ENCODE results near the gene SLCO6A1.

The SLCO6A1 gene

GRCh38 chr5:102483736-102484135 lies 15.1 kb downstream of the SLCO6A1 start:
- DNase-seq (ENCODE audit: extremely low spot score): no peak
- TF ChIP-seq CTBP1 (IDR thresholded peaks at IDR 0.05; ENCODE audit: borderline replicate concordance) (no peak), L3MBTL2 (conservative IDR thresholded peaks at IDR 0.05) (no peak), SP1 (IDR thresholded peaks at IDR 0.05) (no peak), LEF1 (IDR thresholded peaks at IDR 0.05; ENCODE audit: borderline replicate concordance) (no peak), HDGF (IDR thresholded peaks at IDR 0.05; ENCODE audit: borderline replicate concordance) (no peak), SUZ12 (IDR thresholded peaks at IDR 0.05) (no peak), PKNOX1 (IDR thresholded peaks at IDR 0.05) (no peak), FOXA1 (IDR thresholded peaks at IDR 0.05) (no peak), ZNF384 (IDR thresholded peaks at IDR 0.05) (no peak), TARDBP (IDR thresholded peaks at IDR 0.05) (no peak), NFRKB (IDR thresholded peaks at IDR 0.05) (no peak)
- ChIA-PET CTCF (no interaction called here), POLR2A (no interaction called here)

GRCh38 chr5:102481054-102481715 lies 17.6 kb downstream of the SLCO6A1 start:
- no peak for DNase-seq (ENCODE audit: extremely low spot score)
- POLR2A ChIA-PET: no interaction called here
- CTCF ChIA-PET: interaction anchor here (0.6 kb wide), 1 partner anchor 179 kb away, joined by 3 read pairs; no protein-coding TSS in a partner anchor
- TF ChIP-seq SP1 (IDR thresholded peaks at IDR 0.05) (no peak), BHLHE40 (IDR thresholded peaks at IDR 0.05; ENCODE audit: borderline replicate concordance) (no peak), FOXK2 (IDR thresholded peaks at IDR 0.05) (no peak), SUZ12 (IDR thresholded peaks at IDR 0.05) (no peak), PKNOX1 (IDR thresholded peaks at IDR 0.05) (no peak), L3MBTL2 (conservative IDR thresholded peaks at IDR 0.05) (no peak), HDGF (IDR thresholded peaks at IDR 0.05; ENCODE audit: borderline replicate concordance) (no peak), ELF4 (IDR thresholded peaks at IDR 0.05) (no peak), CTBP1 (IDR thresholded peaks at IDR 0.05; ENCODE audit: borderline replicate concordance) (no peak), TARDBP (IDR thresholded peaks at IDR 0.05) (no peak), FOXM1 (IDR thresholded peaks at IDR 0.05; ENCODE audit: borderline replicate concordance) (no peak), ARNT (IDR thresholded peaks at IDR 0.05) (no peak), NFRKB (IDR thresholded peaks at IDR 0.05) (no peak), FOXA1 (IDR thresholded peaks at IDR 0.05) (no peak), LEF1 (IDR thresholded peaks at IDR 0.05; ENCODE audit: borderline replicate concordance) (no peak), ZNF384 (IDR thresholded peaks at IDR 0.05) (no peak)

- DNase-seq (ENCODE audit: extremely low spot score): no peak
- CTCF ChIA-PET: no interaction called here
- POLR2A ChIA-PET: no interaction called here
- TF ChIP-seq SUZ12 (IDR thresholded peaks at IDR 0.05) (no peak), ELF4 (IDR thresholded peaks at IDR 0.05) (no peak), SP1 (IDR thresholded peaks at IDR 0.05) (no peak), PKNOX1 (IDR thresholded peaks at IDR 0.05) (no peak), CTBP1 (IDR thresholded peaks at IDR 0.05; ENCODE audit: borderline replicate concordance) (no peak), HDGF (IDR thresholded peaks at IDR 0.05; ENCODE audit: borderline replicate concordance) (no peak), BHLHE40 (IDR thresholded peaks at IDR 0.05; ENCODE audit: borderline replicate concordance) (no peak)
These were observed 45.1 kb downstream of the SLCO6A1 start for GRCh38 chr5:102453716-102454115.

- no peak for DNase-seq (ENCODE audit: extremely low spot score)
- CTCF ChIA-PET: no interaction called here
- TF ChIP-seq L3MBTL2 (conservative IDR thresholded peaks at IDR 0.05): no peak
- no peak for TF ChIP-seq FOXM1 (IDR thresholded peaks at IDR 0.05; ENCODE audit: borderline replicate concordance)
- no peak for TF ChIP-seq HDGF (IDR thresholded peaks at IDR 0.05; ENCODE audit: borderline replicate concordance)
- TF ChIP-seq BHLHE40 (IDR thresholded peaks at IDR 0.05; ENCODE audit: borderline replicate concordance): no peak
- no peak for TF ChIP-seq CTBP1 (IDR thresholded peaks at IDR 0.05; ENCODE audit: borderline replicate concordance)
- TF ChIP-seq SP1 (IDR thresholded peaks at IDR 0.05): no peak
- TF ChIP-seq ELF4 (IDR thresholded peaks at IDR 0.05): no peak
- POLR2A ChIA-PET: no interaction called here
These were observed 47.7 kb downstream of the SLCO6A1 start for GRCh38 chr5:102451082-102451481.

- POLR2A ChIA-PET: no interaction called here
- CTCF ChIA-PET: interaction anchor here (1.0 kb wide), 1 partner anchor 20 kb away, joined by 3 read pairs; no protein-coding TSS in a partner anchor
- no peak for DNase-seq (ENCODE audit: extremely low spot score)
- no peak for TF ChIP-seq HDGF (IDR thresholded peaks at IDR 0.05; ENCODE audit: borderline replicate concordance)
- no peak for TF ChIP-seq FOXA1 (IDR thresholded peaks at IDR 0.05)
- no peak for TF ChIP-seq NFRKB (IDR thresholded peaks at IDR 0.05)
- no peak for TF ChIP-seq SUZ12 (IDR thresholded peaks at IDR 0.05)
- no peak for TF ChIP-seq PKNOX1 (IDR thresholded peaks at IDR 0.05)
- TF ChIP-seq TARDBP (IDR thresholded peaks at IDR 0.05): no peak
- no peak for TF ChIP-seq ELF4 (IDR thresholded peaks at IDR 0.05)
- TF ChIP-seq SP1 (IDR thresholded peaks at IDR 0.05): no peak
These were observed 48.3 kb downstream of the SLCO6A1 start for GRCh38 chr5:102450313-102450990.
